SK-N-SH (cell line): Measurements from ENCODE around the gene CENPF. TPM values are rescaled to one million over a fixed set of nuclear protein-coding genes. Genes with fewer than 3 reads are reported as not detected.

Source experiments
- CTCF ChIA-PET: fragments of 300-600, 350-600 bp; formaldehyde crosslinking; extraction: SDS; loops from one replicate; lab custom pipeline; 2021; lab: Yijun Ruan, JAX
- POLR2A ChIA-PET: fragments of 350-600 bp; sonication (Branson Sonifier 250); formaldehyde crosslinking; extraction: SDS; loops from one replicate; lab custom pipeline; 2020; ENCODE audit warnings: antibody characterized with exemption, inconsistent platforms; lab: Yijun Ruan, JAX
- DNase-seq: peaks from one replicate; pipeline ENCODE4 v3.0.0; 2012
- H2AFZ ChIP-seq: fragments of 200-600 bp; sonication (generic); 2 replicates; pipeline ENCODE4 v1.8.1; 2016; ENCODE audit warnings: antibody characterized with exemption, mild to moderate bottlenecking, low read depth
- H3F3A ChIP-seq: fragments of 200-600 bp; sonication (generic); replicated peaks from 2 replicates; pipeline ENCODE3; 2016; ENCODE audit warnings: antibody characterized with exemption, mild to moderate bottlenecking; ENCODE audit not compliant: insufficient read depth
- H3K27ac ChIP-seq, 2 experiments: fragments of 200-500 bp in 1 of 2; fragments of 200-600 bp in 1 of 2; sonication (Bioruptor generic) in 1 of 2; sonication (generic), shearing (Covaris generic) in 1 of 2; 2 replicates each; pipeline versions ENCODE4 v1.5.1 to v1.6.1; 2014 to 2016; ENCODE audit warnings: low read depth in 2 of 2, inconsistent platforms in 1 of 2, low read length in 1 of 2, mild to moderate bottlenecking in 1 of 2, mixed read lengths in 1 of 2
- H3K27me3 ChIP-seq: fragments of 200-600 bp; sonication (generic), shearing (Covaris generic); 2 replicates; pipeline ENCODE4 v1.6.1; 2016; ENCODE audit warnings: mixed run types; ENCODE audit not compliant: insufficient read depth
- H3K36me3 ChIP-seq, 2 experiments: fragments of 200-500 bp in 1 of 2; fragments of 200-600 bp in 1 of 2; sonication (Bioruptor generic) in 1 of 2; sonication (generic) in 1 of 2; replicated peaks in 1 of 2; 2 replicates each; pipeline versions ENCODE3 to v1.5.1; 2014 to 2016; ENCODE audit warnings: low read length in 1 of 2, mild to moderate bottlenecking in 1 of 2; ENCODE audit not compliant: insufficient read depth in 2 of 2, control insufficient read depth in 1 of 2
- H3K4me1 ChIP-seq, 2 experiments: fragments of 200-500 bp in 1 of 2; fragments of 200-600 bp in 1 of 2; sonication (Bioruptor generic) in 1 of 2; sonication (generic), shearing (Covaris generic) in 1 of 2; 2 replicates each; pipeline versions ENCODE4 v1.5.1 to v1.6.1; 2014 to 2016; ENCODE audit warnings: low read depth in 1 of 2, low read length in 1 of 2, mixed run types in 1 of 2; ENCODE audit not compliant: insufficient read depth in 2 of 2, control insufficient read depth in 1 of 2
- H3K4me2 ChIP-seq: fragments of 200-600 bp; sonication (generic), shearing (Covaris generic); 2 replicates; pipeline ENCODE4 v1.6.1; 2017; ENCODE audit warnings: mixed run types
- H3K4me3 ChIP-seq, 2 experiments: fragments of 200-500 bp in 1 of 2; fragments of 200-600 bp in 1 of 2; sonication (Bioruptor generic) in 1 of 2; sonication (generic), shearing (Covaris generic) in 1 of 2; 2 replicates each; pipeline versions ENCODE4 v1.5.1 to v1.8.1; 2014 to 2016; ENCODE audit warnings: low read depth in 2 of 2, inconsistent platforms in 1 of 2, low read length in 1 of 2, mild to moderate bottlenecking in 1 of 2, mixed read lengths in 1 of 2, moderate library complexity in 1 of 2
- H3K79me2 ChIP-seq: fragments of 200-600 bp; sonication (generic); 2 replicates; pipeline ENCODE4 v1.8.1; 2017; ENCODE audit warnings: mild to moderate bottlenecking; ENCODE audit not compliant: insufficient read depth
- H3K9ac ChIP-seq: fragments of 200-600 bp; sonication (generic); 2 replicates; pipeline ENCODE4 v1.6.1; 2017; ENCODE audit warnings: mixed run types
- H3K9me2 ChIP-seq: fragments of 200-600 bp; sonication (generic); 2 replicates; pipeline ENCODE4 v1.6.1; 2017; ENCODE audit warnings: mixed run types
- H3K9me3 ChIP-seq: fragments of 200-600 bp; sonication (generic); 2 replicates; pipeline ENCODE4 v1.6.1; 2017; ENCODE audit warnings: mixed run types, mild to moderate bottlenecking, moderate library complexity
- H4K20me1 ChIP-seq: fragments of 200-600 bp; sonication (generic); 2 replicates; pipeline ENCODE4 v1.6.1; 2017; ENCODE audit warnings: mild to moderate bottlenecking, mixed run types; ENCODE audit not compliant: insufficient read depth
- CHD2 ChIP-seq: fragments of 150-350 bp; IDR thresholded peaks from 2 replicates; pipeline ENCODE4 v1.6.1; 2018; ENCODE audit warnings: low read length; ENCODE audit not compliant: partially characterized antibody
- CTCF ChIP-seq: fragments of 200-600 bp; sonication (generic); IDR thresholded peaks from 2 replicates; pipeline ENCODE4 v1.6.1; 2017; ENCODE audit warnings: antibody characterized with exemption, mild to moderate bottlenecking, moderate library complexity
- EP300 ChIP-seq, 2 experiments: IDR thresholded peaks; 2 replicates each; pipeline versions ENCODE4 v1.4.0 to v1.6.1; 2012; ENCODE audit warnings: borderline replicate concordance in 1 of 2, low read depth in 1 of 2, low read length in 1 of 2
- EZH2phosphoT487 ChIP-seq: fragments of 200-600 bp; sonication (generic); IDR thresholded peaks from 2 replicates; pipeline ENCODE4 v1.6.1; 2017; ENCODE audit warnings: low read depth, mixed run types, mild to moderate bottlenecking, antibody characterized with exemption, moderate library complexity, borderline replicate concordance
- FOSL2 ChIP-seq: IDR thresholded peaks from 2 replicates; pipeline ENCODE4 v1.4.0; 2012; ENCODE audit warnings: low read depth, mild to moderate bottlenecking, moderate library complexity, borderline replicate concordance
- FOXJ3 ChIP-seq: sonication (generic); formaldehyde crosslinking; IDR thresholded peaks from 2 replicates; pipeline ENCODE4 v1.5.1; 2020; ENCODE audit warnings: mild to moderate bottlenecking, missing genetic modification reagents
- GATA2 ChIP-seq: sonication (generic); formaldehyde crosslinking; IDR thresholded peaks from 2 replicates; pipeline ENCODE4 v1.5.0; 2020; ENCODE audit warnings: mild to moderate bottlenecking, missing genetic modification reagents
- IRF3 ChIP-seq: fragments of 150-350 bp; IDR thresholded peaks from 2 replicates; pipeline ENCODE4 v1.6.1; 2016; ENCODE audit warnings: mild to moderate bottlenecking, low read depth, low read length
- JUND ChIP-seq: IDR thresholded peaks from 2 replicates; pipeline ENCODE4 v1.4.0; 2012
- MAX ChIP-seq: IDR thresholded peaks from 2 replicates; pipeline ENCODE4 v1.4.0; 2012; ENCODE audit warnings: low read depth
- MEF2A ChIP-seq: IDR thresholded peaks from 2 replicates; pipeline ENCODE4 v1.4.0; 2012; ENCODE audit warnings: low read depth, borderline replicate concordance
- MXI1 ChIP-seq: IDR thresholded peaks from 2 replicates; pipeline ENCODE4 v1.6.1; 2012; ENCODE audit warnings: mild to moderate bottlenecking, low read depth, low read length, improper control_type of control experiment
- NRF1 ChIP-seq: IDR thresholded peaks from 2 replicates; pipeline ENCODE4 v1.6.1; 2012; ENCODE audit warnings: low read depth, mild to moderate bottlenecking, low read length
- PBX3 ChIP-seq: IDR thresholded peaks from 2 replicates; pipeline ENCODE4; 2012
- POLR2AphosphoS5 ChIP-seq: IDR thresholded peaks from 2 replicates; pipeline ENCODE4 v1.6.1; 2012; ENCODE audit warnings: low read depth, low read length
- RAD21 ChIP-seq: IDR thresholded peaks from 2 replicates; pipeline ENCODE4 v1.6.1; 2012; ENCODE audit warnings: mild to moderate bottlenecking, low read length
- RFX5 ChIP-seq: IDR thresholded peaks from 2 replicates; pipeline ENCODE4 v1.6.1; 2012; ENCODE audit warnings: mild to moderate bottlenecking, improper control_type of control experiment, low read length
- SIN3A ChIP-seq: IDR thresholded peaks from 2 replicates; pipeline ENCODE4 v1.6.1; 2012; ENCODE audit warnings: low read depth, mild to moderate bottlenecking, low read length, moderate library complexity, borderline replicate concordance
- SMC3 ChIP-seq: IDR thresholded peaks from 2 replicates; pipeline ENCODE4 v1.6.1; 2012; ENCODE audit warnings: low read depth, low read length, improper control_type of control experiment
- TAF1 ChIP-seq: IDR thresholded peaks from 2 replicates; pipeline ENCODE4 v1.6.1; 2012; ENCODE audit warnings: low read depth, mild to moderate bottlenecking, low read length, moderate library complexity, borderline replicate concordance
- TCF12 ChIP-seq: IDR thresholded peaks from 2 replicates; pipeline ENCODE4 v1.4.0; 2012
- YY1 ChIP-seq: IDR thresholded peaks from 2 replicates; pipeline ENCODE4 v1.4.0; 2012; ENCODE audit warnings: low read depth, mild to moderate bottlenecking
- ZBTB33 ChIP-seq: IDR thresholded peaks from 2 replicates; pipeline ENCODE4 v1.4.0; 2012; ENCODE audit warnings: low read depth, borderline replicate concordance
- WGBS: methylation state at CpG from one replicate; pipeline ENCODE4 v1.1.6; 2017; ENCODE audit warnings: low lambda C conversion rate; 5-methylcytosine and 5-hydroxymethylcytosine counted together
- polyA plus RNA-seq, 3 experiments: library from polyadenylated mRNA; depleted of rRNA; stranded (reverse); fragments of >200 nt; gene quantifications; 2 replicates each; pipeline ENCODE4 v1.2.3, GENCODE V29; 2012

CENPF gene
- polyA plus RNA-seq, 1 of the 3 experiments (the other 2 are of a cell fraction): 14.5 TPM

- WGBS: 7% methylated on average over 2 of the region's 2 CpGs
These were observed 32.6 kb upstream of the CENPF start for GRCh38 chr1:214570442-214570841.

More at GRCh38 chr1:214570442-214570841, 32.6 kb upstream of the CENPF start:
- DNase-seq: no peak
- H3K9ac ChIP-seq: peak overlapping the region; percentile 20; the same call in 1 of the 2 replicates
- ChIA-PET CTCF (interaction anchor here (4.6 kb wide), 1 partner anchor 238 kb away, joined by 15 read pairs; no protein-coding TSS in a partner anchor), POLR2A (no interaction called here)
- 0 out of 2 replicates have a peak overlapping the region, but pooled peaks have one; percentile 6 for H2AFZ ChIP-seq
- no peaks in the 10 kb centered on the region for H3K36me3 ChIP-seq
- H4K20me1 ChIP-seq: no peaks in the 10 kb centered on the region
- no peak overlapping the region for H3K4me3 ChIP-seq
- H3K9me3 ChIP-seq: no peaks in the 10 kb centered on the region
- H3K27ac ChIP-seq: peak overlapping the region in 1 of 2 experiments; percentile 75; a peak in 3 of 4 replicates
- TF ChIP-seq NRF1: no peak
- TF ChIP-seq YY1: no peak
- TF ChIP-seq EP300 (IDR thresholded peaks at IDR 0.05; ENCODE audit: borderline replicate concordance in 1 of 2, low read depth in 1 of 2, low read length in 1 of 2): 0 out of 4 replicates have a peak, but pooled peaks of 1 of the 2 experiments have one; percentile 6
- TF ChIP-seq PBX3: no peak
- no peak for TF ChIP-seq MAX
- no peak for TF ChIP-seq EZH2phosphoT487
- TF ChIP-seq FOSL2: 0 out of 2 replicates have a peak, but pooled peaks have one; percentile 47
- TF ChIP-seq CTCF: no peak
- no peak for TF ChIP-seq RFX5
- no peak for TF ChIP-seq SIN3A
- TF ChIP-seq SMC3: no peak
- TF ChIP-seq TCF12: peak; percentile 10
- no peak for TF ChIP-seq FOXJ3 (CRISPR knock-in tag)
- no peak for TF ChIP-seq TAF1
- TF ChIP-seq POLR2AphosphoS5: no peak
- TF ChIP-seq GATA2: no peak
- no peak for TF ChIP-seq RAD21
- TF ChIP-seq MXI1: no peak
- peak; percentile 26; the same call in 1 of the 2 replicates for TF ChIP-seq JUND
- no peak for TF ChIP-seq ZBTB33
- TF ChIP-seq IRF3: no peak
- TF ChIP-seq MEF2A: no peak
- no peak for TF ChIP-seq CHD2
- peaks cover 59% of the 10 kb centered on the region for H3F3A ChIP-seq
- no peaks in the 10 kb centered on the region for H3K27me3 ChIP-seq
- no peaks in the 10 kb centered on the region for H3K79me2 ChIP-seq
- no peaks in the 10 kb centered on the region for H3K9me2 ChIP-seq
- H3K4me1 ChIP-seq: peaks cover 2 to 34% of the 10 kb centered on the region in 2 experiments
- peak overlapping the region; percentile 27 for H3K4me2 ChIP-seq
